Inflammatory macrophage (primary cell): ENCODE measurements around the gene CTNND2.

Source experiments
- DNase-seq, 2 donors: peaks; one replicate each; pipeline ENCODE4 v3.0.0-alpha.2; 2020 to 2022

CTNND2 gene

GRCh38 chr5:11579351-11579750, 324.9 kb downstream of the CTNND2 start:
- DNase-seq, result no peak

DNA sequence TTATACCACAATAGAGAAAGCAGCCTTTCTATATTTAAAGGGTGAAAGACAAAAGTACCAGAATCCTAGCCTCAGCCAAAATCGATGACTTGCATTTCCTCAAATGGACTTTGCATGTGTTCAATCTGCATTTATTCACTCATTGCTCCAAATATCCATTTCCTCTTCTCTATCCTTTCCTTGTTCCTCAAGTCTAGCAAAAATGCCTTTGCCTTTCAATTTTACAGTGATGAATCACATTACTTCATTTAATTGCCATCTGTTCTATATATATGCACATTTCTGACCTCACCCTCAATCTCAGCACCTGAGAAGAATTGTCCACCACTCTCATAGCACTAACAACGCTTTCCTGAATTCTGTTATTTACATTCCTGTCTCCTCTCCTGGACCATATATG, 329.5 kb downstream of the CTNND2 start:
- no peak for DNase-seq

- DNase-seq, result no peak
Measured at GRCh38 chr5:11573140-11573992, 330.9 kb downstream of the CTNND2 start.

DNA sequence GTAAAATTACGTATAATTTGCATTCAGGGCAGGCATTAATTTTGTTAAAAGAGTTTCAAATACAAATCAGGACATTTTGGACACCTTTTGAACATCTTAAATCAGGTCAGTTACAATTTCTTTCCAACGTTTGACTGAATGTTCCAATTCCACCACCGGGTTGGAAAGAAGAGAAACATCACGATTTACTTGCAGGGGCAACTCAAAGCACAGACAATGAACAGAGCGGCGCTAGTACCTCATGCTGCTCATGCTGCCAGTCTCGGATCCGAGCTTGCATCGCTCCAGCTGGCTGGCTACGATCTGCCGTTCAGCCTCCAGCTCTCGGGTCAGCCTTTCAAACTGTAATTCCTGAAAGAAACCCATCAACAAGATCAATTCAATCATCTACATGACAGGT, 339.5 kb downstream of the CTNND2 start:
- DNase-seq, result no peak

- no peak for DNase-seq
Measured at GRCh38 chr5:11563822-11564221, 340.4 kb downstream of the CTNND2 start.

DNA sequence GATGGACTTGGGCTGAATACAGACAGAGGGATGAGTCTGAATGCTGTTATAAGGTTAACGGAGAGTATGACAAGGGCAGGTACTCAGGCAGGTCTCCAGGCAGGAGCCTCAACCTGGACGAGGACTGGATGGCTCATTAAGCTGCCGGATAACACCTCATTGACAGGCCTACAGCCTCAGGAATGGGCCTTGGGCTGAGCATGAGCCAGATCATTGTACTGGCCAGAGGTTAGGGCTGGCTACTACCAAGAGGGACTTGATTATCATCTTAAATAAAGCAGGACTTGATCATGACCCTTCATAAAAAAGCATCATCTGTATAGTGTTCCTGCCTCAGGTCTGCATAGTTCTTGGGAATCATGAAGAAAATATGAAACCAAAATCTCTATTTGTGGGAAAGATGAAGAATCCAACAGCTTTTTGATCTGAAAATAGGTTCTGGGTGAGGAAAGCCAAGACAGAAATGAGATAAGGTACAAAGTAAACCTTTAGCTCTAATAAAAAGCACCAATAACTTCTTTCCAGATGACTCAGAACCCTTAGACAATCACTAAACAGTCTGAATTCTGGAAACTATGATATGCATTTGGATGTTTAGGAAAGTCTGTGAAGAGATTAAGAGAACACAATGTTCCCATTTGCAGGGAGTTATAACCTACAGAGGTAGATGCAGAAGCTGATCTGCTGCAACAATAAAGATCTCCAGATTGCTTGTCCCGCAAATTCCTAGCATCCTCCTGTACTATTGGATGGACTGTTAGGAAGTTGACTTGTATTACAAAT, 343.1 kb downstream of the CTNND2 start:
- no peak for DNase-seq

DNA sequence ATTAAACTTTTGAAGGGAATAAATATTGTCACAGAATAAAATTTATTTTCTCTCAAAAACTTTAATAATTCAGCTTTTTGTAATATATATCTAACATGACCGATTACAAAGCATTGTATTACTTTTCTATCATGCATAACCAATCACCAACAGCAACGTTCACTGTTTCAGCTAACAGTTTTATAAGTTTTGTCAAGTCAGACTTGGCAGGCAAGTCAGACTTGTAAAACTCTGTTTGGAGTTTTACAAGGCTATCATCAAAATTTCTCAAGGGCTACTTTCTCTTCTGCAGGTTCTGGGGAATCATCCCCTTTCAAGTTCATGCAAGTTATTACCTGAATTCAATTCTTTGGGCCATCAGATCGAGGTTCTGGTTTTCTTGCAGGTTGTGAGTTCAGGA, 347.2 kb downstream of the CTNND2 start:
- DNase-seq, result no peak

GRCh38 chr5:11555171-11555570, 349.1 kb downstream of the CTNND2 start:
- DNase-seq, result no peak

GRCh38 chr5:11547730-11548129, 356.5 kb downstream of the CTNND2 start:
- DNase-seq, result peak; percentile 26 to 41

DNA sequence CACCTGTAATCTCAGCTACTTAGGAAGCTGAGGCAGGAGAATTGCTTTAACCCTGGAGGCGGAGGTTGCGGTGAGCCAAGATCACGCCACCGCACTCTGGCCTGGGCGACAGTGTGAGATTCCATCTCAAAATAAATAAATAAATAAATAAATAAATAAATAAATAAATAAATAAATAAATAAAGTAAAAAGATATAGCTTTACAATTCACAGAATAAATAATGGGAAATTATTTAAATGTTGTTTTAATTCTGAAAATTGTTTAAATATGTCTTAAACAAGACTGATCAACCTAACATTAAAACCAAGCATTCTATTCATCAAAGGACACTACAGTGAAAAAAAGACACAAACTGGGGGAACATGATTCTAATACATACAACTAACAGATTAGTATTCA, 357.1 kb downstream of the CTNND2 start:
- no peak for DNase-seq

GRCh38 chr5:11540112-11540511, 364.1 kb downstream of the CTNND2 start:
- DNase-seq, result no peak

DNA sequence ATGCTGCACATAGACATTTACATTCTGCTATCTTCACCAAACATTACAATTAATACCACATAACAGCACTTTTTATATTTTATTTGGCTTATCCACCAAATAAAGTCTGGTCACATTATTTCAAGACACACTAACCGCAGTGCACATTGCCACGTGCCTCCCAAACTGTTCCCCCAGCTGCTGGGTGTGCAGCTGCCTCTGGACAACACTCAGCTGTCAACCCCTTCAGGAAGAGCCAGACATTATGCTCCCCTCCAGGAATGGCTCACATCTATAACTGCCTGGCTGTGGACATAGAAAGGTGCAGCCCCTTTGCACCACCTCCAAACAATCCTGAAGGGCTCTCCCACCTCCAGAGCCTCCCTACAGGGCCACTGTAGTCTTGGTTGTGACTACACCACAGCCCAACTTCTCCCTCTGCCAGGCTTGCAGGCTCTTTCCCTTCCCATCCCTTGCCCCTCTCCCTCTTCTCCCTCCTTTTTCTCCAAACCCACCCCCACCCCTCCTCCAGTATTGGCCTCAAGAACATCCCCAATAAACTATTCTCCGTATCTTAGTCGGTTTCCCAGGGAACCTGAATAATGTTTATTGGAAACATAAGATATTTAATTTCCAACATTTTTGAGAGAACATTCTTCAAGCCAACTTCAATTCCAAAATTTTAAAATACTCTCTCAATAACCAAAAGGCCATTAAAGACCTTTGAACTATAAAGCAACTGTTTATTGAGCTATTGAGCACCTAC, 372.3 kb downstream of the CTNND2 start:
- no peak for DNase-seq

DNA sequence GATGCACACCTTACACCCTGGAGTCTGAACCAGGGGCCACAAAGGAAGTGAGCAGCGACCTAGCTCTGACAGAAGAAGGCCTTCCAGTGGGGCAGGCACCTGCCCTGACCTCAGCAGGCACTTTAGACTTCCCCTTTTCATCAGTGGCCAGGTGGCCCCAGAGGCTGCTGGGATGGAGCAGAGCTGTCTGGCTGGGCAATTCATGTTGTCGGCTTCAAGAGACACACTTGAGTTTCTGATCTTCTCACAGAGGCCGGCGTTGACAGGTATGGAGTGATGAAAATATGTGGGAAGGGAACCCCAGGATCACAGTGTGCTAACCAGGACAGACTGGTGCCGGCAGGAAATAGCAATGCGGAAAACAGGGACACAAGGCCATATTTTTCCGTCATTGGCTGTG, 375.5 kb downstream of the CTNND2 start:
- no peak for DNase-seq

DNA sequence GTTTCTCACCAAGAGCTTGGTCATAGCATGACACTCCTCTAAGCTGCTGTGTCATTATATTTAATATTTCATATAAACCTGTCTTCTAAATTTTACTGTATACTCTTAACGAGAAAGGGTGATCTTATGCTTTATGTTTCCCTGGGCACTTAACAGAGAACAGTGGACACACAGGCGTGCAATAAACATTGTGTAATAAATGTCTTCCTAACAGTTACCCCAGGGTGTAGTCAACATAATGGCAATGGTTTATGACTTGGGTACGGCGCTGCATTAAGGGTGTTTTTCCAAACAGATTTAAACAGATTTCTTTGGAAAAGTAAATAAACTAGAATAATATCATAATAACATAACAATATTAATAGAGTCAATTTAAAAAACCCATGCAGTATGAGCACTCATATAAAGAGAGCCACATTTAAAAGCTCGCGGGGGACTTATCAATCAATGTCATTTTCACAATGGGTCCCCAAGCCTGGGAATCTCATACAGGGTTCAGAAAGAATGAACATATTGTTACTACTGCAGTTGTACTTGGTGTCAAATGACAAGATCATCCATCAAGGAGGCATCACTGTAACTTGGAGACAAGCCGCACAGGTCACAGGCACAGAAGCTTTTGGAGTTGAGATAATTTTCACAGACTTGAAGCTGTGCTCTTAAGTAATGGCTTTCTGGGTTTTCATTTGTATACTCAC, 376.4 kb downstream of the CTNND2 start:
- DNase-seq, result no peak

- no peak for DNase-seq
Measured at GRCh38 chr5:11525020-11525419, 379.2 kb downstream of the CTNND2 start.

GRCh38 chr5:11524188-11524587, 380.1 kb downstream of the CTNND2 start:
- no peak for DNase-seq

DNA sequence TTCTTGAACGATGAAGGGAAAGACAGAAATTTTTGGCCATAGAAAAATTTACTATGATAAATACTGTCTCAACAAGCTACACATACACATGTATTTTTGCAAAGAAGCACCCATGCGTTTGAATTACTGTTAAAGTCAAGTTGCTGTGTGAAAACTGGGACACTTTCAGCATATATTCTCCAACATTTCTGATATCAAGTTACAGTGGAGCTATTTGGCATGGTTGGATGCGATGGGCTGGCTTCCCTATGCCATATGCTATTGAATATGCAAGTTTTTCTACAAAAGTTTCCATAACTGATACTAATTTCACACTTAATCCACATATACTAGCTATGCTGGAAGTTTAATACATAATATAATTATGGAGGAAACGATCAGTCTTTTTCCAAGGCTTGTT, 381.4 kb downstream of the CTNND2 start:
- no peak for DNase-seq

DNA sequence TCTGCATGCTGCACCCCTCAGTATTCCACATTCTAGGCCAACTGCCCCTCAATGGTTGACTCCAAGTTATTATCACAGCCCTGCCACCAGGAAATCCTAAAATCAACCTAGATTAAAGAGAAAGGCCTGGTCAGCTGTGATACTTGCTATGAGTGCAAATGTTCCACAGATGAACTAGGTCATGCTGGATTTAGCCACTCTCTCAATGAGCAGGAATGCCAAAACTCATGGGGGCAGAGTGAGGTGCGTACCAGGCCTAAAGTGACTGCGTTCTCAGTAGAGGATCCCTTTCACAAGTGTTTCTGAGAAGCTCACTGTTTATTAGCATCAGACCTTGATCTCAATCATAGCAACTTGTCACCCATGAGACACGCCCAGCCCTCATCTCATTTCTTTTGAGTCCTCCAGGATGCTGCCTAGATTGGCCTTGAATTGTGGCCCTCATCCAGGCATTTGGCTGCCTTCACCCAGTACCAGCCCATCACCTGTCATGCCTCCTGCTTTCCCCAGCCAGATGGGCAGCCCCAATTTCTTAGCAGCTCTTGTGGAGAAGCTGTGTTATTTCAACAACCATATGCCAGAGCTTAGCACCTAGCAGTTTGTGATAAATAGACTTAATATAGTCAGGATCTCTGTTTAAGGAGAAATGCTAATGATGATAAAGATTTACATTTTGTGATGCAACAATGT, 383.9 kb downstream of the CTNND2 start:
- no peak for DNase-seq

DNA sequence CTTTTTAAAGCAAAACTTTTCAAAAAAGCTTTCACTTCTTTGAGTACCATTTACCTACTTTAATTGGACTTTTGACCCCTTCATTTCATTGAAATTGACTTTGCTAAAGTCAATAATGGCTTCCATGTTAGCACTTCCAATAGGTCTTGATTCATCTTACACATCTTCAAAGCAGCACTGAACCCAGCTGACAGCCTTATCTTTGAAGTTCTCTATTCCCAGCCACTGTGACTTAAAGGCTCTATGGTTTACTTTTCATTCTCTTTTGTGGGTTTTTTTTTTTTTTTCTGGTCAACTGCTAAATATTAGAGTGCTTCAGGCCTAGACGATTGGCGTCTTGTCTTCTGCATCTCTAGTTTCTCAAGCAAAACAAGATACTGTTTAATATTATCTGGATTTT, 385.0 kb downstream of the CTNND2 start:
- DNase-seq, result no peak

DNA sequence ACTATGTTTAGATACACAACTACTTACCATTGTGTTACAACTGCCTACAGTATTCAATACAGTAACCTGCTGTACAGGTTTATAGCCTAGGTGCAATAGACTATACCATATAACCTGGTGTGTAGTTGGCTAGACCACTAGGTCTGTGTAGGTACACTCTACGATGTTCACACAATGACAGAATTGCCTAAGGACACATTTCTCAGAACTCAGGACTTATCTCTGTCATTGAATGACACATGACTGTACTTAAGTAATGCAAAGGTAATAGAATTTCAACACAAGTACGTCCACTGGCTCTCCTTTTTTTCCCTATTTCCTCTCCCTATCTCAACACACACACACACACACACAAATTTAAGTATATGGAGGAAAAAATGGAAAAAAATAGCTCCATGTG, 385.6 kb downstream of the CTNND2 start:
- no peak for DNase-seq

- no peak for DNase-seq
Measured at GRCh38 chr5:11514705-11515432, 389.4 kb downstream of the CTNND2 start.
